HG03139 (cell line): Measurements from ENCODE around the gene RCOR1.
"Not testable (repeated sequence)": the region's sequence is repeated elsewhere in the genome, so short reads cannot be mapped to it uniquely, and the experiment has no call there.

Experiments used
- ATAC-seq: cut with Tn5 transposase; IDR thresholded peaks from one replicate; pipeline ENCODE4 v1.9.1; 2021; ENCODE audit not compliant: unreplicated experiment

The RCOR1 gene

DNA sequence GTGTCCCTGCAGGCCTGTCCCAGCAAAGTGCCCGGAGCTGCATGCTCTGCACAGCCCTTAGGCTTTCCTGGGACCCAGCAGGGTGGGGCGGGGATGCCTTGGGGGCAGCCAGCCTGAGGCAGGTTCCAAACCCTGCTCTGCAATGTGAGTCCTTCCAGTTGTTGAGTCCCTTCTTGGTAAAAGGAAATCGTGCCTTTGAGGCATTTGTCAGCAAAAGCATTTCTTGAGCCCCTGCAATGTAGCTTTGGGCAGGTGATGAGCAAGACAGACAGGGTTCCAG lies 146.7 kb downstream of the RCOR1 start:
- ATAC-seq: no peak

- ATAC-seq: no peak
Measured at GRCh38 chr14:102746634-102747438, 154.4 kb downstream of the RCOR1 start.

DNA sequence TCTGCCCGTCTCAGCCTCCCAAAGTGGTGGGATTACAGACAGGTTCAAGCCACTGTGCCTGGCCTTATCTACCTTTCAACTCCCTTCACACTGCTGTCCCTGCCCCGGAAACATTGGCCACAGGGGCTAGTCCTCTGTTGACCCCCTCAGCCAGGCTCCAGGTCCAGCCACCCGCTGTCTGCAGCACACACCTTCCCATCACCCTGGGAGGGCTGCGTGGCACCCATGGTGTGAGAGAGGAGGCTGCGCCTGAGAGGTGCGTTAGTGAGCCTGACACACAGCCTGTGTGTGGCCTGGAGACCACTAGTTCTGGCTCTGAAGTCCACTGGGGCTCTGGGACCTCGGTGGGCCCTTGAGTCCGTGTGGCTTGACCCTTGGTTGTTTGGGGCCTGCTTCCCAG lies 156.4 kb downstream of the RCOR1 start:
- no peak for ATAC-seq

DNA sequence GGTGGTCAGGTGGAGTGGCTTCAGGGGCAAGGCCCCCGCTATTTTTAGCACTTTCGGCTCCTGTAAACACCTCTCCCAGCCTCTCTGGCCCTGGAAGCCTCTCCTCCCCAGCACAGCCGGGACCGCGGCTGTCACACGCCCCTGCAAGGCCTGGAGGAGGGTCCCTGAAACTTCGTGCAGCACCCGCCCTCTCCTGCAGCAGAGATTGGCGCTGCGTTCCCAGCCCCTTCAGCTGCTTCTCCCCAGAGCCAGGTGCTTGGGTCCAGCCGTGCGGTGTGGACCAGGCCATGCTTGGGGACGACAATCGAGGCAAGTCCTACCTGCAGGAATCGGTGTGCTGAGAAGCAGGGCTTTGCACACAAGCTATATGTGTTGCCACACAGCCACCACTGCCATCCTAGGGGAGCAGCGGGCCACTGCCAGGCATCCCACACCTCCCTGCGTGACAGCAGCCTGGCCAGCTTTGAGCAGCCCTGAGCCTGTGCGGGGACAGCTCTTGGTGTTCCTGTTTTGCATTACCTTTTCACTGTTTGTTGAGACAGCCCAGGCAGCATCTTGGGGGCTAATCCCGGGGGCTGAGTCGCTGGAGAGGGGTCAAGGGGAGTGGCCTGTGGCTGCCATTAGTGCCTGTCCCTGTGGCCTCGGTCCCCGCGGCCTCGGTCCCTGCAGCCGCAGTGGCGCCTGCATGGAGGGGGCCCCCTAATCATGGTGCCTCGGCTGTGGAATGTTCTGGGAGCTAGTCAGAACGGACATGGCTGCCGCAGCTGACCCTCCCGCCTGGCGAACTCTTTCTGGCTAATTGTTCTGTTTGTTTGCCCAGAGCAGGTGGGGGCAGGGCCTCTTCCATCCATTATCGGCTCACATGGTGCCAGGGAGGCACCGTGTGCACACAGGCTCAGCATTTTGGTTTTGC lies 157.2 kb downstream of the RCOR1 start:
- no peak for ATAC-seq

DNA sequence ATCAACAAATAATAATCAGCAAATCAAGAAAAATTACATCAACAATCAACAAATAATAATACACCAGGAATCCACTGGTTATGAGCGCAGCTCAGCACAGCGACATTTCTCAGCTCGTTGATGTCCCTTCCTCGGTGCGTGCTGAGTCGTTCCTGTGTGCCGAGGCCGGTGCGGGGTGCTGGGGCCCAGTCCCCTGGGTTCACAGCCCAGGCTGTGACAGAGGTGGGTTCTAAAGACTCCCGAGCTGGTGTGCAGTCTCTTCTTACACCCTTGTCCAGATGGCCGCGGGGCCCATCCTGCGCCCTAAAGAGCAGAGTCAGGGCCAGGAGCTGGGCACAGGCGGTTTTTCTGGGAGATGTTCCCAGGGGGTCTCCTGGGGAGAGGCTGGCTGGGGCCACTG lies 157.9 kb downstream of the RCOR1 start:
- ATAC-seq: no peak

- no peak for ATAC-seq
Measured at GRCh38 chr14:102751088-102751487, 158.6 kb downstream of the RCOR1 start.

DNA sequence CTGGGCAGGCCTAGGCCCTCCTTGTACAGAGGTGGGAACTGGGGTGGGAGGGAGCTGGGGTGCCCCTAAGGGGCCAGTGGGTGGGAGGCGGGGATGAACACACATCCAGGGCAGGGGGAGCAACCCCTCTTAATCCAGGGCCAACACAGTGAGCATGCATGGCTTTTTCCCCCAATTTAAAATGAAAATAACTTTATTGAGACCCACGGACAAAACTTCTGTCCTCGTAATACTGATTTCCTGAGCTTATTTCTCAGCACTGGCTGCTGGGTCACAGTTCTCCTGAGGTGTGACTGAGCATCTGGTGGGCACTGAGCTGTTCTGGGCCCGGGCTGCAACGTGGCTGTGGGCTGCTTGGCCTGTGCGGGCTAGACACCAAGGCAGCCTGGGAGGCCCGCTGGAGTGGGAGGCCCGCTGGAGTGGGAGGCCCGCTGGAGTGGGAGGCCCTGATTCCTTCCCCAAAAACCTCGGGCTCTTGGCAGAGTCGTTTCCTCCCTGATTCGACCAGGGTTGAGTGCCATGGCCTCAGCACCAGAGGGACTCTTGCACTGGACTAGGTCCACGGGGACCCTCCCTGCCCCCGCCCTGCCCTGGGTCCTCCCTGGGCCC lies 159.9 kb downstream of the RCOR1 start:
- ATAC-seq: no peak

DNA sequence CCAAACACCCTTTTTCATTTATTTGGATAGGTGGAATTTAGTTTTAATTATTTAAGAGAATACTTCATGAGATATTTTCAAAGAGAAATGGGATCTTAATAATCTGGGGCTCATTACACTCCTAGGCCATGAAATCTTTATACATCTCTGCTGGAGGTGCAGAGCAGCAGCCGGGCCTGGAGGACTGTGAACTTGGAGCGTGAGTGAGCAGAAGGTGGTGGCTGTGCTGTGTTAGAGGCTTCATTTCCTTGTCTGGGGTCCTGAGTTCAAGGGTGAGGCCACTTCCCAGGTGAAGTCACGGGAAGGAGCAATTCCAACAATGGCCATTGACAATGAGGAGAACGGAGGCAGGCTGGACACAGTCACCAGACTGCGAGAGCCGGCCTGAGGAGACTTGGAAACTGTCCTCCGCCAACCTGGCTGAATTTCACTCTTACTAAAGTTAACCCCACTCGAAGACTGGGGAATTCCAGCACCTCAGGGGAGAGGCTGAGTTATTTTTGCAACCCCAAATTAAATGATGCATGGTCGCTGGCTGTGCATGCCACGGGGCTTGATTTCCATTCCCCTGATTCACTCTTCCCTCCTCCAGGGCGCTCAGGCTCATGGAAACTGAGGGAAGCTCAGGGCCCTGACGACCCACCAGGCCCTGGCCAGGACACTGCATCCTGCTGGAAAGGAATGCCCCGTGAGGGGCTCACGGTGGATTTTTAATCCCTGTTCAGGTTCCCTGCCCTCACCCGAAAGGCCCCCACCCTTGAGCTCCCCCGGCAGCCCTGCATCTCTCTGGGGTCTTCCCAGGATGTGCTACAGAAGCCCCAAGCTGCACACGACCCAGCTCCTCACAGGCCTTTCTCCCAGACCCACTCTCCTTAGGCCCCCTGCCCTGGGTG lies 162.2 kb downstream of the RCOR1 start:
- ATAC-seq: no peak

- ATAC-seq: no peak
Measured at GRCh38 chr14:102757646-102758045, 165.2 kb downstream of the RCOR1 start.

DNA sequence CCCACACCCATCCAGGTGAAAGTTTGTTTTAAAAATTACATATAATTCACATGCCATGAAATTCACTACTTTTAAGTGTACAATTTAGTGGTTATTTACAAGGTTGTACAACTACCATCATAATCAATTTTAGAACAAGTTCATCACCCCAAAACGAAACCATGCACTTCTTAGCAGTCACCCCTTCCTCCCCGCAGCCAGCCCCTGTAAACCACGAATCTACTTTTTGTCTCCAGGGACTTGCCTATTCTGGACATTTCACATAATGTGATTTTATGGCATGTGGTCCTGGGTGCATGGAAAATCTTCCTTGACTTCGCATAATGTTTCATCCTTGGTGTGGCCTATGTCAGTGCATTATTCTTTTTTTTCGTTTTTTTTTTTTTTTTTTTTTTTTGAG lies 165.6 kb downstream of the RCOR1 start:
- no peak for ATAC-seq

- ATAC-seq: no peak
Measured at GRCh38 chr14:102759456-102760187, 167.2 kb downstream of the RCOR1 start.

DNA sequence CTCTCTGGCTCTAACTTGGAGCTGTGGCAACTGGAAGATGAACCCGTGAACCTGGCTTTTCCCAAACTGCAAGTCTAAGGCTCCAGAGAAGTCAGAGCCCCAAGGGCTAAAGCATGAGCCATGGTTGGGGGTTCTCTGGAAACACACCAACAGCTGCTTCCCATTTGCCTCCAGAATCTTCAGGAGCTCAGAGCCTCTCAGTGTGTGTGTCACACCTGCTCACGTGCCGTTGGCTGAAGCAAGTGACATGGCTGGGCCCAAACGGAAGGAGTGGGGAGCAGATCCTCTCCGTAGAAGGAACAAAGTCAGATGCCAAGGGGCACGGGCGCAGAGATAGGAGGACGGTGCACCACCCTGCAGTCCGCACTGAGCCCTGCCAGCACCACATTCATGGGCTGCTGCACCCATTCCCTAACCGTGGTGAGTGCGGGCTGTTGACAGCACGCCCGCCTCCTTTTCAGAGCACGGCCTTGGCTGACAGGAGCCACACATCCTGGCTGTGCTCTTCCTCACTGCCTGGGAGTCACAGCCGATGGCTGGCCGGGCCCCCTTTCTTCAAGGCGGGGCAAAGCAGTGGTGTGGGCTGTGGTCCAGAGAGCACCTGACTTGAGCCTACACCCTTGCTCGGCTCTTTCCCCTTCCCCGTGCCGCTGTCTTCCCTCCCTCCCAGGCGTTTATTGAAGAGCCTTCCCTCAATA lies 168.2 kb downstream of the RCOR1 start:
- ATAC-seq: no peak

DNA sequence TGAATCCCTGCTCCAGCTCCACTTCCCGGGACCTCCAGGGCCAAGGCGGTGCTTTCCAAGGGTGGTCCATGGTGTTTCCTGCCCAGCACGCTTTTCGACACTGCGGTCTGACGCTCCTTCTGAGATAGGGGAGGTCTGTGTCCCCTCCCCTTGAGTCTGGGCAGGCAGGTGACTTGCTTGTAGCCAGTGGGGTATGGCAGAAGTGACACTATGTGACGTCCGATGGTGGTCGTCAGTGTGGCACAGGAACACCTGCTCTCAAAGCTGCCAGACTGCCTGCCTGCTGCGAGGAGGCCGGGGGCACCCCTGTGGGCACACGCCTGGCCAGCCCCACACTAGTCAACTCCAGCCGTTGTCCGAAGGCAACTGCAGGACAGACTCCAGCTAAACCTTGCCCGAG lies 168.8 kb downstream of the RCOR1 start:
- no peak for ATAC-seq

DNA sequence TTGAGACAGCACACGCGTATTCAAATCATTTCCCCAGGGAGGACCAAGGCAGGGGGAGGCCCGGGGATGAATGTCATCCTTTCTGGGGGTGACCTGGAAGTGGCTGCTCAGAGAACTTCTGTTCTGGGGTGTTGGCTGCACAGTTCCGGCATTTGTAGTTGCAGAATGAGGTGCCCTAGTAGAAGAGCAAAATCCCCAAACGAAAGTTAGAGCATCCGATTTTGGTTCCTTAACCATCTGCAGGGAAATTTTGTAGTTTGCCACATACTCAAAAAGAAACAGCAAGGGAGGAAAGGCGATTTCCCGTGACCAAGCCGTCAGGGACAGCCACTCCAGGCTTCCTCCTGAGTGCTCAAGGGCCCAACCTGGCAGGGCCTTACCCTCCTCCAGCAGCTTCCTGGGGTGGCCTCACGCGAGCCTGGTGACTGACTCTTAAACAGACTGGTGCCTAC lies 171.8 kb downstream of the RCOR1 start:
- peak; percentile 63 for ATAC-seq

- ATAC-seq: not testable (repeated sequence)
Measured at GRCh38 chr14:102765770-102766169, 173.3 kb downstream of the RCOR1 start.

DNA sequence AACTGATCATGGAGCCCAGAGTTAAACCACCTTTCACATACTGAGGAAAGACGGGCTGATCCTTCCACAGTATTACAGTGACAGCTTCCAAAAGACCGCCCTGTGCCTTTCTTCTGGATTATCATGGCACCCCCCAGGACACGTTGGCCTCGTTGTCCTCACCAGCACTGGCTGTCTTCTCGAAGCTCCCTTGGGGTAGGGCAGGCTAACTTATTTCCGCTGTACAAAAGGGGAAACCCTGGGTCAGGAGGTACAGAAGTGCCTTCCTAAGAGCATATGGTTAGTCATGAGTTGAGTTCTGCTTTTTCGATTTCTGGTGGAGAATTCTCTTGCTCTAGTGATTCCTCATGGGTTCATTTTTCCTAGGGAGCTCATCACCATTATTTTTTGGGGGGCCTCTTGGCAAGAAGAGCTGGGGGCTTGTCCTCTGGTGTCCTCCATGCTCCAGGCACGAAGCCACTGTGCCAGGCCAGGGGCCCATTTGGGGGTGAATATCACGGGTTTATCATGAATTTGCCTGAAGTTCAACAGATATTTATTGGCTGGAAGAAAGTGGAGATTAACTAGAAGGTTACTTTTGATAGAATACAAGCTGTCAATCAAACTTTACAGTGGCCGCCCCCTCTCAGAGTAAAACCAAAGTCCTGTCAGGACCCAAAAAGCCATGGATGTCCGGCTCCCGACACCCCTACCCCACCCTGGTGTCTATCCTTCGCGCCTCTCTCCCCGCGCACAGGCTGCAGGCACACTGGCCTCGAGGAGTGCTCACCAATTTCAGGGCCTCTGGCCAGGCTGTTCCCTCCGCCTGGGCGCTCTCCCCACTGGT lies 176.0 kb downstream of the RCOR1 start:
- ATAC-seq: no peak

GRCh38 chr14:102769049-102769327 lies 176.5 kb downstream of the RCOR1 start:
- ATAC-seq: no peak

DNA sequence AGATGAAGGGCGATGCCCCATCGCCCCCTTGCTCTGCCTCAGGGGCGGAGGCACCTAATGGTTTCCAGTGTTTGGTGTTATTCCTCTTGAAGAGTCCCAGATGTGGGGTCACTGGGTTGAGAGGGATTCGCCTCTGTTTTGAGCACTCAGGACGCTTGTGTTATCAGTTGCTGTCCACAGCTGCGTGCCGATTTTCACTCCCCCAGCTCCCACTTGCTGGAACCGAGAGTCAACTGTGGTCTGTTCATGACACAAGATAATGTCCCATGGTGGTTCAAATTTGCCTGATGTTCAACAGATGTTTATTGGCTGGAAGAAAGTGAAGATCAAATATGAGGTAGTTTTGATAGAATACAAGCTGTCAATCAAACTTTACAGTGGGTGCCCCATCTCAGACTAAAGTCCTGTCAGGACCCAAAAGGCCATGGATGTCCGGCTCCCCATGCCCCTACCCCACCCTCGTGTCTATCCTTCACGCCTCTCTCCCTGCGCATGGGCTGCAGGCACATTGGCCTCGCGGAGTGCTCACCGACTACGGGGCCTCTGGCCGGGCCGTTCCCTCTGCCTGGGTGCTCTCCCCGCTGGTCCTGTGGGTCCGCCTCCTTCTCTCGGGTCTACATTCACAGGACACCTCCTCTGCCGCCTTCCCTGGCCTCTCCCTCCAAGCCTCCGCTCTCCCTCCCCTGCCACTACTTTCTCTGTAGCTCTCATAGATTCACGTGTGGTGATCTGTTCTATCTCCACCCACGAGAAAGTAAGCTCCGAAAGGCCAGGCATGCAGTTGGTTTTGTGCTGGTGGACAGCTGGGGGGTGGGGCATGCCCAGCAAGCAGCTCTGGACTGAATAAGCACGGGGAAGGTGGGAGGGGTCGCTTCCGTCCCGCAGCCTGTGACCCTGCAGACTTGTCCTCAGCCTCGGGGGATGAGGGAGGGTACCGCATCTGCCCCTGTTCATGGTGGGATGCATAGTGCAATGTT lies 178.0 kb downstream of the RCOR1 start:
- ATAC-seq: no peak
